Suprapubic skin (tissue), 4 donors: ENCODE results near the gene SPPL2A. TPM values are rescaled to one million over a fixed set of nuclear protein-coding genes. Genes with fewer than 3 reads are reported as not detected.

Experiments
- DNase-seq, 2 donors: peaks; one replicate each; pipeline ENCODE4 v3.0.0-alpha.2; 2019; ENCODE audit warnings: low spot score in 2 of 2
- H3K27ac ChIP-seq: fragments of 200-600 bp; sonication (generic); one replicate; pipeline ENCODE4 v1.5.1; 2019
- H3K27me3 ChIP-seq: fragments of 200-600 bp; sonication (generic); one replicate; pipeline ENCODE4 v1.5.1; 2019
- H3K36me3 ChIP-seq: fragments of 200-600 bp; sonication (generic); one replicate; pipeline ENCODE4 v1.5.1; 2019
- H3K4me1 ChIP-seq: fragments of 200-600 bp; sonication (generic); one replicate; pipeline ENCODE4 v1.5.1; 2019
- H3K4me3 ChIP-seq: fragments of 200-600 bp; sonication (generic); one replicate; pipeline ENCODE4 v1.5.1; 2019; ENCODE audit warnings: mild to moderate bottlenecking
- H3K9me3 ChIP-seq: fragments of 200-600 bp; sonication (generic); one replicate; pipeline ENCODE4 v1.5.1; 2019
- CTCF ChIP-seq, 2 donors: fragments of 200-600 bp in 1 of 2; fragments of 450-650 bp in 1 of 2; sonication (generic) in 1 of 2; IDR thresholded peaks; one replicate each; pipeline ENCODE4 v1.5.1; 2016 to 2019; ENCODE audit warnings: antibody characterized with exemption in 2 of 2, mild to moderate bottlenecking in 1 of 2, moderate library complexity in 1 of 2
- EP300 ChIP-seq: sonication (generic); formaldehyde crosslinking; IDR thresholded peaks from one replicate; pipeline ENCODE4 v1.6.1; 2017; ENCODE audit warnings: antibody characterized with exemption
- POLR2A ChIP-seq, 2 donors: fragments of 450-650 bp; IDR thresholded peaks; one replicate each; pipeline ENCODE4 v1.6.1; 2017; ENCODE audit warnings: antibody characterized with exemption in 2 of 2, mild to moderate bottlenecking in 2 of 2, moderate library complexity in 2 of 2
- POLR2AphosphoS5 ChIP-seq, 3 donors: sonication (generic); formaldehyde crosslinking; IDR thresholded peaks; one replicate each; pipeline ENCODE4 v1.6.1; 2017; ENCODE audit warnings: antibody characterized with exemption in 3 of 3
- WGBS: methylation state at CpG from one replicate; pipeline ENCODE4 v1.1.5; 2018; 5-methylcytosine and 5-hydroxymethylcytosine counted together
- total RNA-seq, 4 donors: library from RNA; depleted of rRNA; stranded (reverse); fragments of >200 nt; gene quantifications; one replicate each; pipeline ENCODE4 v1.1.0, GENCODE V29; 2016

The SPPL2A gene
- total RNA-seq, 4 donors from 2014 or later: 156 to 228 (median 186) TPM

GRCh38 chr15:50726315-50726714, 39.2 kb downstream of the SPPL2A start:
- H3K4me1 ChIP-seq: no peaks in the 10 kb centered on the region
- TF ChIP-seq CTCF (IDR thresholded peaks at IDR 0.05): no peak
- TF ChIP-seq POLR2AphosphoS5 (IDR thresholded peaks at IDR 0.05): no peak
- no peak for TF ChIP-seq POLR2A (IDR thresholded peaks at IDR 0.05)
- TF ChIP-seq EP300: no peak
- no peaks in the 10 kb centered on the region for H3K9me3 ChIP-seq
- peaks cover 89% of the 10 kb centered on the region for H3K36me3 ChIP-seq
- H3K27ac ChIP-seq: no peak overlapping the region
- no peaks in the 10 kb centered on the region for H3K27me3 ChIP-seq
- H3K4me3 ChIP-seq: no peak overlapping the region
- WGBS: 94% methylated on average over 1 of the region's 1 CpG
- no peak for DNase-seq

- Histone ChIP-seq H3K36me3 (peaks cover 69% of the 10 kb centered on the region), H3K27me3 (no peaks in the 10 kb centered on the region), H3K27ac (no peak overlapping the region), H3K4me1 (no peaks in the 10 kb centered on the region), H3K4me3 (no peak overlapping the region), H3K9me3 (no peaks in the 10 kb centered on the region)
- no peak for DNase-seq
- WGBS: 89% methylated on average over 1 of the region's 1 CpG
- TF ChIP-seq POLR2A (IDR thresholded peaks at IDR 0.05): no peak
- no peak for TF ChIP-seq POLR2AphosphoS5 (IDR thresholded peaks at IDR 0.05)
Observed at GRCh38 chr15:50718700-50719125, 46.8 kb downstream of the SPPL2A start.

- no peak overlapping the region for H3K4me3 ChIP-seq
- H3K27ac ChIP-seq: no peak overlapping the region
- H3K36me3 ChIP-seq: peaks cover 28% of the 10 kb centered on the region
- DNase-seq: no peak
- H3K27me3 ChIP-seq: no peaks in the 10 kb centered on the region
- no peak for TF ChIP-seq EP300
- no peak for TF ChIP-seq POLR2AphosphoS5 (IDR thresholded peaks at IDR 0.05)
- TF ChIP-seq CTCF (IDR thresholded peaks at IDR 0.05): no peak
- TF ChIP-seq POLR2A (IDR thresholded peaks at IDR 0.05): no peak
- no peaks in the 10 kb centered on the region for H3K9me3 ChIP-seq
- H3K4me1 ChIP-seq: no peaks in the 10 kb centered on the region
- 94% methylated on average over 3 of the region's 3 CpGs for WGBS
Observed at GRCh38 chr15:50712018-50712417, 53.5 kb downstream of the SPPL2A start.

GRCh38 chr15:50710585-50710984, 54.9 kb downstream of the SPPL2A start:
- Histone ChIP-seq H3K9me3 (no peaks in the 10 kb centered on the region), H3K4me1 (no peaks in the 10 kb centered on the region), H3K27ac (no peak overlapping the region), H3K36me3 (peaks cover 29% of the 10 kb centered on the region), H3K27me3 (no peaks in the 10 kb centered on the region), H3K4me3 (no peak overlapping the region)
- DNase-seq: no peak
- no peak for TF ChIP-seq POLR2A (IDR thresholded peaks at IDR 0.05)
- TF ChIP-seq CTCF (IDR thresholded peaks at IDR 0.05): no peak
- TF ChIP-seq EP300: no peak
- no peak for TF ChIP-seq POLR2AphosphoS5 (IDR thresholded peaks at IDR 0.05)

- peaks cover 21% of the 10 kb centered on the region for H3K36me3 ChIP-seq
Observed at GRCh38 chr15:50707878-50708427, 57.6 kb downstream of the SPPL2A start.

More at GRCh38 chr15:50707878-50708427, 57.6 kb downstream of the SPPL2A start:
- DNase-seq: no peak
- TF ChIP-seq CTCF (IDR thresholded peaks at IDR 0.05): no peak
- no peak for TF ChIP-seq POLR2A (IDR thresholded peaks at IDR 0.05)
- WGBS: 88% methylated on average over 3 of the region's 3 CpGs
- no peaks in the 10 kb centered on the region for H3K4me1 ChIP-seq
- no peak overlapping the region for H3K4me3 ChIP-seq
- H3K9me3 ChIP-seq: no peaks in the 10 kb centered on the region
- H3K27ac ChIP-seq: no peak overlapping the region
- no peaks in the 10 kb centered on the region for H3K27me3 ChIP-seq
